HepG2 (cell line): ENCODE data around the gene SRXN1. TPM values are rescaled to one million over a fixed set of nuclear protein-coding genes. Genes with fewer than 3 reads are reported as not detected.
A peak's percentile ranks its signal among the peaks of the same experiment; 100 is the strongest.

Source experiments
- ARNT2 ChIP-seq: sonication (generic); formaldehyde crosslinking; IDR thresholded peaks from 2 replicates; pipeline ENCODE4 v1.8.0; 2022; ENCODE audit warnings: mild to moderate bottlenecking, low read depth, missing genetic modification reagents, moderate library complexity
- FIP1L1 ChIP-seq: fragments of 200-400 bp; formaldehyde crosslinking; IDR thresholded peaks from 2 replicates; pipeline ENCODE4 v1.6.1; 2018; ENCODE audit warnings: low read depth, mild to moderate bottlenecking, low read length, moderate library complexity, borderline replicate concordance; ENCODE audit not compliant: insufficient read depth
- FOXK2 ChIP-seq: fragments of 450-650 bp; IDR thresholded peaks from 2 replicates; pipeline ENCODE4 v1.6.1; 2016
- GPBP1L1 ChIP-seq: sonication (generic); formaldehyde crosslinking; IDR thresholded peaks from 2 replicates; pipeline ENCODE4 v1.5.0; 2020; ENCODE audit warnings: mild to moderate bottlenecking, missing genetic modification reagents
- GZF1 ChIP-seq: sonication (generic); formaldehyde crosslinking; IDR thresholded peaks from 2 replicates; pipeline ENCODE4 v1.5.1; 2020; ENCODE audit warnings: mild to moderate bottlenecking, missing genetic modification reagents
- HDAC1 ChIP-seq: sonication (generic); formaldehyde crosslinking; IDR thresholded peaks from 2 replicates; pipeline ENCODE4 v1.5.1; 2020; ENCODE audit warnings: mild to moderate bottlenecking, missing genetic modification reagents
- HNF1A ChIP-seq, 2 experiments: sonication (generic) in 1 of 2; formaldehyde crosslinking in 1 of 2; IDR thresholded peaks; 2 replicates each; pipeline versions ENCODE4 v1.4.0 to v1.6.1; 2016 to 2020; ENCODE audit warnings: borderline replicate concordance in 1 of 2, low read depth in 1 of 2, mild to moderate bottlenecking in 1 of 2, missing genetic modification reagents in 1 of 2
- JARID2 ChIP-seq: sonication (generic); formaldehyde crosslinking; IDR thresholded peaks from 2 replicates; pipeline ENCODE4 v1.8.1; 2023; ENCODE audit warnings: missing genetic modification reagents, inconsistent platforms; ENCODE audit not compliant: insufficient replicate concordance
- KDM1A ChIP-seq: IDR thresholded peaks from 2 replicates; pipeline ENCODE4 v1.6.1; 2016; ENCODE audit warnings: missing compliant biosample characterization
- MXD4 ChIP-seq: IDR thresholded peaks from 2 replicates; pipeline ENCODE4 v1.6.1; 2016; ENCODE audit warnings: mild to moderate bottlenecking, missing biosample characterization, missing genetic modification reagents
- TEAD3 ChIP-seq: optimal IDR thresholded peaks from 2 replicates; pipeline ENCODE3; 2016; ENCODE audit warnings: borderline replicate concordance
- TFE3 ChIP-seq: IDR thresholded peaks from 2 replicates; pipeline ENCODE4 v1.6.1; 2016
- ZBTB10 ChIP-seq: sonication (generic); formaldehyde crosslinking; IDR thresholded peaks from 2 replicates; pipeline ENCODE4 v1.4.0; 2020; ENCODE audit warnings: missing genetic modification reagents, borderline replicate concordance
- ZFP91 ChIP-seq: sonication (generic); formaldehyde crosslinking; IDR thresholded peaks from 2 replicates; pipeline ENCODE4 v1.9.0; 2022; ENCODE audit warnings: missing genetic modification reagents, mild to moderate bottlenecking, borderline replicate concordance
- ZNF337 ChIP-seq: sonication (generic); formaldehyde crosslinking; IDR thresholded peaks from 2 replicates; pipeline ENCODE4 v1.5.1; 2020; ENCODE audit warnings: missing genetic modification reagents, low read depth, mild to moderate bottlenecking, borderline replicate concordance
- ZNF432 ChIP-seq: sonication (generic); formaldehyde crosslinking; IDR thresholded peaks from 2 replicates; pipeline ENCODE4 v1.5.0; 2020; ENCODE audit warnings: missing genetic modification reagents, mild to moderate bottlenecking, borderline replicate concordance
- ZNF510 ChIP-seq: sonication (generic); formaldehyde crosslinking; IDR thresholded peaks from 2 replicates; pipeline ENCODE4 v1.4.0; 2020; ENCODE audit warnings: low read depth, mild to moderate bottlenecking, missing genetic modification reagents
- ZNF782 ChIP-seq: sonication (generic); formaldehyde crosslinking; IDR thresholded peaks from 2 replicates; pipeline ENCODE4 v1.4.0; 2020; ENCODE audit warnings: missing genetic modification reagents, mild to moderate bottlenecking, borderline replicate concordance
- polyA plus RNA-seq, 8 experiments: library from polyadenylated mRNA; depleted of rRNA in 3 of 8; stranded (reverse) in 7 of 8; unstranded in 1 of 8; fragments of >200 nt; fragmentation: Illumina TruSeq in 4 of 8; extraction: Trizol in 4 of 8; gene quantifications; 2 replicates each; pipeline versions ENCODE4 v1.2.1 to v1.2.3, GENCODE V29; 2011 to 2016; ENCODE audit warnings: low read depth in 4 of 8, missing spikeins in 1 of 8, mixed read lengths in 1 of 8; ENCODE audit not compliant: insufficient read depth in 1 of 8
- total RNA-seq, 5 experiments: library from RNA; depleted of rRNA; stranded (reverse); fragments of >200 nt; fragmentation: Illumina TruSeq; extraction: Trizol; gene quantifications; 2 replicates each; pipeline ENCODE4 v1.2.3, GENCODE V29; 2016; ENCODE audit warnings: low read depth in 1 of 5

SRXN1 gene
- total and polyA plus RNA-seq, 2 of the 13 experiments (the other 11 are each of a cell fraction or from before 2014, with no cell fraction given) = 29.9 to 87.7 TPM

- TF ChIP-seq ARNT2 (CRISPR knock-in tag) (no peak), ZNF782 (CRISPR knock-in tag) (no peak), GZF1 (CRISPR knock-in tag) (no peak), MXD4 (CRISPR knock-in tag) (peak; percentile 43; the same call in 1 of the 2 replicates), ZBTB10 (CRISPR knock-in tag) (peak; percentile 92; the same call in 1 of the 2 replicates), FOXK2 (peak; percentile 44; the same call in 1 of the 2 replicates), ZNF337 (no peak), HDAC1 (peak; percentile 63; the same call in 1 of the 2 replicates), HNF1A (IDR thresholded peaks at IDR 0.05; ENCODE audit: low read depth) (no peak), HNF1A (CRISPR knock-in tag; IDR thresholded peaks at IDR 0.05; ENCODE audit: borderline replicate concordance) (no peak), ZNF510 (CRISPR knock-in tag) (no peak), JARID2 (peak; percentile 42), ZFP91 (CRISPR knock-in tag) (no peak), TFE3 (CRISPR knock-in tag) (no peak), TEAD3 (CRISPR knock-in tag) (peak; percentile 63), GPBP1L1 (CRISPR knock-in tag) (no peak), KDM1A (CRISPR knock-in tag) (no peak), ZNF432 (no peak), FIP1L1 (no peak)
Measured at GRCh38 chr20:641516-641875, 11.5 kb downstream of the SRXN1 start (continued).
